Measurements from ENCODE around the gene PTPN14.

Gene PTPN14

GRCh38 chr1:214329470-214330220, 221.8 kb downstream of the PTPN14 start:
- TF ChIP-seq CTCF (IDR thresholded peaks at IDR 0.05; ENCODE audit: low read depth, low read length): no peak
- H3K4me3 ChIP-seq (ENCODE audit: low read depth, low read length): no peak overlapping the region

- peak; percentile 72 for TF ChIP-seq CTCF (IDR thresholded peaks at IDR 0.05; ENCODE audit: low read depth, low read length)
- H3K4me3 ChIP-seq (ENCODE audit: low read depth, low read length): no peak overlapping the region
Observed at GRCh38 chr1:214328770-214329469, 222.5 kb downstream of the PTPN14 start.

GRCh38 chr1:214327514-214327913, 223.9 kb downstream of the PTPN14 start:
- no peak for TF ChIP-seq CTCF (IDR thresholded peaks at IDR 0.05; ENCODE audit: low read depth, low read length)
- no peak overlapping the region for H3K4me3 ChIP-seq (ENCODE audit: low read depth, low read length)

GRCh38 chr1:214326406-214326805, 225.0 kb downstream of the PTPN14 start:
- no peak overlapping the region for H3K4me3 ChIP-seq (ENCODE audit: low read depth, low read length)

GRCh38 chr1:214324896-214325800, 226.3 kb downstream of the PTPN14 start:
- no peak for TF ChIP-seq CTCF (IDR thresholded peaks at IDR 0.05; ENCODE audit: low read depth, low read length)

More at GRCh38 chr1:214326406-214326805, 225.0 kb downstream of the PTPN14 start:
- TF ChIP-seq CTCF (IDR thresholded peaks at IDR 0.05; ENCODE audit: low read depth, low read length): no peak

GRCh38 chr1:214321705-214322453, 229.5 kb downstream of the PTPN14 start:
- H3K4me3 ChIP-seq (ENCODE audit: low read depth, low read length): no peak overlapping the region
- TF ChIP-seq CTCF (IDR thresholded peaks at IDR 0.05; ENCODE audit: low read depth, low read length): no peak

More at GRCh38 chr1:214324896-214325800, 226.3 kb downstream of the PTPN14 start:
- H3K4me3 ChIP-seq (ENCODE audit: low read depth, low read length): no peak overlapping the region

Data from WI38 (cell line).